Activated CD8-positive, alpha-beta memory T cell treated with anti-CD3 and anti-CD28 coated beads, Interleukin-2, amount 50 U/mL, for 48 hours (primary cell): ENCODE results near the gene SAMD4A.

Experiments
- DNase-seq: peaks from one replicate; pipeline ENCODE4 v3.0.0-alpha.2; 2020

The SAMD4A gene

DNA sequence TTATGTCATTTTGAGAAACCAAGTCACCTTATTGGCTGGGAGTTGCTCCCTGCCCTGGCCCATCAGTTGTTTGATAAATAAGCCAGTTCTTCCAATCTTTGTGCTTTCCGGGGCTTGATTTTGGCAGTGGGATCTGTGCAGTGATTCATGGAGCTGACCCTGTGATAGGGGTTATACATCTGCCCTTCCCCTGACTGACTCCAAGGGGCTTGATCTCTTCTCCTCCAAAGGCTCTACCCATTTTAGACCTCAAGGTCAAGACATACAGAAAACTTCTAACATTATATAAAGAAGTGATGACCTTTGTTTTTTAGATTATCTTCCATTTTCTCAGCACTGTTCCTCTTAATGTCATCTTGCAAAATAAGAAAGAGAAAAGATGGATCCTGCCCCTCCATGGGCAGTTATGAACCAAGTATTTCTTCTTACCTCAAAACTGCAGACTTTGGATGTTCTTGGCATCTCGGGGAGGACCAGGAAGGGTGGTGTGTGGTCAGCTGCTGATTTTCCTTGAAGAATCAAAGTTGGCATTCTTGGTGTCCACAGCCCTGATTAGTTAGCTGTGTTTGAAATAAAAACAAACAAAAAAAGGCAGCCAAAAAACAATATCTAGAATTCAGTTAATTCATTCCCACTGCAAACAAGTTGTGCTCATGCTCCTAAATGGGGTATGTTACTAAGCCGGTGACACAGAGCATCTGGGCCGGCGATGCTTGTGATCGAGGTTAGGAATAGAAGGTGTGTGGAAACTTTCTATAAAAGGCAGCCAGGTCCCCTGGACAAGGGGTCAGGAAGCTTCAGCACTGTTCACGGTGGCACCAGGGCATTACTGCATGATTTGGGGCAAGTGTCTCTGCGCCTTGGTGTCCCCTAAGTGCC is 120.2 kb downstream of the SAMD4A start:
- no peak for DNase-seq

DNA sequence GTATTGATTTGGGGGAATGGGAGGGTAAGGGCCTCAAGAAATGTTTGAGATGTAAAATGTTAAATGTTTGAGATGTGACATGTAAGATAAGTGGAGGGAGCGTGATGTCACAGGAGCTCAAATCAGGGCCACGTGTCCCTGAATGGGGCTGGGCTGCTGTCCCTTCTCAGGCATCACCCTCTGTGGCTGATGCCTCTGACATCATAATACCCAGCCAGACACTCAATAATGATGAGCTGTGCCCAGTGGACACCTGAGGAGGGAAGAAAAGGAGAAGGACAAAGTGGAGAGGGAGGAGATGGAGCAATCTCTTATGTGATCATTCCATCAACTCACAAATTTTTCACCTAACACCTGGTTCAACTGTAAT is 120.8 kb downstream of the SAMD4A start:
- DNase-seq: peak; percentile 37

DNA sequence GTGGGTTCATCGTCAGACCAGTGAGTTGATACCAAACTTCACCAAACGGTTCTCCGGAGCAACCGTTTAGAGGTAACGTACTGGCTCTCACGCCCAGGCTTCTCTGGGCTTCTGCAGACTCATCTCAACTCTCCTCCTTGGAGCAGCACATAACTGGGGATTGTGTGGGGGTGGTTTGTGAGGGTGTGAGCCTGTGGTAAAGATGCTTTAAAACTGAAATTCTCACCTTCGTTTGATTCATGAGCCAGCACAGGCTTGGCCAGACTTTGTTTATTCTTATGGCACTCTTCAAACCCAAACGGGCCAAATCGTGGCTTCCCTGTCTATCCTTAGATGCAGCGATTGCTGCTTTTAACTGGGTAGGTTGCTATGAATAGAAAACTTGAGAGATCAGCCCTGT is 121.3 kb downstream of the SAMD4A start:
- peak; percentile 51 for DNase-seq

DNA sequence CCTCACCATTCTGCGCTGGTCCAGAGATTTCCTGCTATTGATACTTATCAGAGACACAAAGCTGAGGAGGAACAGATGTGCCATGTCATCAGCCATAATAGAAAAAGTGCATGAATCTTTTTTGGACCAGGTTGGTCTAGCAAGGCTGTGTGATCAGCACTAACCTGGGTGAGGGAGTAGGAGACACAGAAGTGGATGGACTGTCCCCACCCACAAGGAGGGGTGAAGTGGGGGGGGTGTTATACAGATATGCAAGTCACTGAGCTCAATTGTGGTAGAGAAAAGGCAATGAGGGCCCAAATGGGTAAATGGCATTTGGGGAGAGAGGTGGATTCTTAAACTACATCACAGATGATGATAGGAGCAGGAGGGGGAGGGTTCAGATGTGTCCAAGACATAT is 123.0 kb downstream of the SAMD4A start:
- DNase-seq: peak; percentile 47

DNA sequence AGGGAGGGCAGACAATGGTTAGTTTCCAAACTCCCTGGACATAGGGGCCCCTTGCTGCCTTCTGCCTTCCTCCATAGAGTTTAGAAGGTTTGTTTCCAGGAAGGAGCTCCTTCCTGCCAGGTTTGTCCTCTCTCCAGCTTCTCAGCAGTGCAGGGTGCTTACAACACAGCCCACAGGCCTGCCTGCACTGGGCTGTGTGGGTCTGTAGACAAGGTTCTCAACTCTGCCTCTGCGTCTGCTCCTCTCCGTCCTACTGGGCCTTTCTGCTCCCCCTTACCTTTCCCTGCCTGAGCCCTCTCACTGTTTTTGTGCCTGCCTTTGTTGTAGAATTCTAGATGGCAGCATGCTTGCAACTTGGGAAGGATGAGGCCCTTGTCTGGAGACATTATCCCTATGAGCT is 124.0 kb downstream of the SAMD4A start:
- peak; percentile 35 for DNase-seq

DNA sequence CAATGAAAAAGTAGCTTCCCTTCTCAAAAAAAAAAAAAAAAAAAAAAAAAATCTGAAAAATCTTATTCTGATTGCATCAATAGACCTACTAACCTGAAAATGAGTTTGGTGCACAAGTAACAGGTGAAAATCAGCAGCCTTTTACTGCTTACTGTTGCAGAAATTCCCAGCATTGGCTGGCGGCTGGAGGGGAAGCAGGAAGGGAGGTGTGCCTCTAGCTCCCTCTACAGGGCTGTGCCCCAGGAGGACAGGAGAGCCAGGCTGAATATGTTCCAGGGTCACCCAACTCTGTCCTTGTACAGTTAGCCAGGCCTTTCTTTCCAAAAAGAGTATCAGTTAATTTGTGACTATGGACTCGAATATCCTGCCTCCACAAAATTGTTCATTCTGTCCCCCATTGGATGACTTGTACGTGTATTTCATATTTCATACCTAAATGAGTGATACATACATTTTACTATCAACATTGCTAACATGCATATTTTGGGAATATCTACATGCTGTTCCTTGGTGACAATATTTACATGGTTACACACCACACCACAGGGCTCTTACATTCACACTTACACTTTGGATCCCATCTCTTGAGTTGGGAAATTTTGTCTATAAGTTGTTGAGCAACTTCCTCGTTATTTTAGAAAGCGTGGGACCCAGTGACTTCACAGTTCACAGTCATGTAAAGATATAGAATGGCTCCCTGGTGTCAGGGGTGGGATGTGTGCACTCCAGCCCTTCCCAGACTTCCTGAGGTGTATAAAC is 124.8 kb downstream of the SAMD4A start:
- DNase-seq: peak; percentile 75

DNA sequence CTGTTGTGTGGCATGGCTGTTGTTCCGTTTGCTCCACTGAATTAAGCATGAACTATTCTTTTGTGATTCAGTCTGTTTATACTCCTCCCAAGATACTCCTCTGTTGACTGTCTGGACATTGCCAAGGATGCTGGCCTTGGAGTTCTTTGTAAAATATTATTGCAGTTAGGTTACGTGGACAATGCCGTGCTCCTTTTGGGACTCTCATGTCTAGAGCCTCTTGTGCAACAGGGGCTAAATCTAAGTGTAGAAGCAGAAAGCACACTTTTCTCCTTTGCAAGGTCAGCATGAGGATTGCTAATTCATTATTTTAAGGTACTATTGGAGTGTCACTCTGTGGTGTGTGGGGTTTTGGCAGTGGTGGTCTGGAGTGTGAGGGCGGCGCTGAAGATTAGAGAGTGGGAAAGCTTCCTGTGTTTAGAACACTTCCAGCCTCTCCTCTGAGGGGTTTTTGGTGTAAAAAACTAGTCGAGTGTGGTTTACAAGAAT is 125.4 kb downstream of the SAMD4A start:
- no peak for DNase-seq

DNA sequence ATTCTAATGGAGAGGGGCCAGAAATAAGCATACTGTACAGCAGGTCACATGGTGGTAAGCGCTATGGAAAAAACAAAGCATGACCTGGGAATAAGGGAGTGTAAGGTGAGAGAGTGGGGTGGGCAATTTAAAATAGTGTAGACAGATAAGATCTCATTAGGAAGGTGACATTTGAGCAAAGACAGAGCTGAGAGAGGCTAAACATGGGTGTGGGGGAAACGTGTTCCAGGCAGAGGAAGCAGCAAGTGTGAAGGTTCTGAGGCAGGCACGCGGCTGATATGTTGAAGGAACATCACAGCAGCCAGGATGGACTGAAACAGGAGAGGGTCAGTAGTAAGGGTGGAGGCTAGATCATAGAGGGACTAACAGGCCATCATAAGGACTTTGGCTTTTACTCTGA is 126.8 kb downstream of the SAMD4A start:
- no peak for DNase-seq

DNA sequence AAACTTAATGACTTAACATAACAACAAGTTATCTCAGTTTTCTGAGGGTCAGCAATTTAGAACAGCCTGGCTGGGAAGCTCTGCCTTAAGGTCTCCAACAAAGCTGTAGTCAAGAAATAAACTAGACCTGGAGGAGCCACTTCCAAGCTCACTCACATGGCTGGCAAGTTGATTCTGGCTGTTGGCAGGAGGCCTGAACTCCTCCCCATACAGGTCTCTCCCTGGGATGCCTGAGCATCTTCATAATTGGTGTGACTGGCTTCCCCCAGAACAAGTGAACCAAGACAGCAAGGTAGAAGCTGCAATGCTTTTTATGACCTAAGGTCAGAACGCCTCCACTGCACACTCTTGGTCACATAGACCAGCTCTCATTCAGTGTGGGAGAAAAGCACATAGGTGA is 128.3 kb downstream of the SAMD4A start:
- no peak for DNase-seq

DNA sequence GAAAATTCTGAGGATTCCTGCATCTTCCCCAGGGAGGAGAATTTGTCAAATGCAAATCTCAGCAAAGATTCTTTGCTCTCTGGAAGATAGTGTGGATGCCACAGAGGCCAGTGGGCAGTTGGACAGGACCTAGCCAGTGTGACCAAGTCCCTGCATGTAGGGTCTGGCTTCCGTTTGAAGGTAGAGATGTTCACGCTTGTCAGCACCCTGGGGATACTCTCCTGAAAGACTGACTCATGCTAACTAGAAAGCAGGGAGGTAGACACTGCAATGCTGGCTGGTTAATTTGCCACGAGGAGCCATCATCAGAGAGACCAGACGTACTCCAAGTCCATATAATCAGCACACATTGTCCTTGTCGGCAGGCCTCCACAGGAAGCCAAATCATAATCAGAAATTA is 130.1 kb downstream of the SAMD4A start:
- no peak for DNase-seq

DNA sequence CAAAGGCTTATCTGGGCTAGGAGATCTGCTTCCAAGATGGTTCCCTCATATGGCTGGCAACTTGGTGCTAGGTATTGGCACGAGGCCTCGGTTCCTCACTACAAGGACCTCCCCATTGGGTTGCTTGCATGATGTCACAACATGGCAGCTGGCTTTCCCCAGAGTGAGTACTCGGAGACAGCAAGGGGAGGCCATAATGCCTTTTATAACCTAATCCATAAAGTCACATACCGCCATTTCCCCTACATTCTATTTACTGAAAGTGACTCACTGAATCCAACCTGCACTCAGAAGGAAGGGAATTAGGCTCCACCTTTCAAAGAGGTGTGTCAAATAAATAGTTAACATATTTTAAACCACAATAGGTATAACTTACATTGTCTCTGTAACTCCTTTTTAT is 130.9 kb downstream of the SAMD4A start:
- DNase-seq: no peak

DNA sequence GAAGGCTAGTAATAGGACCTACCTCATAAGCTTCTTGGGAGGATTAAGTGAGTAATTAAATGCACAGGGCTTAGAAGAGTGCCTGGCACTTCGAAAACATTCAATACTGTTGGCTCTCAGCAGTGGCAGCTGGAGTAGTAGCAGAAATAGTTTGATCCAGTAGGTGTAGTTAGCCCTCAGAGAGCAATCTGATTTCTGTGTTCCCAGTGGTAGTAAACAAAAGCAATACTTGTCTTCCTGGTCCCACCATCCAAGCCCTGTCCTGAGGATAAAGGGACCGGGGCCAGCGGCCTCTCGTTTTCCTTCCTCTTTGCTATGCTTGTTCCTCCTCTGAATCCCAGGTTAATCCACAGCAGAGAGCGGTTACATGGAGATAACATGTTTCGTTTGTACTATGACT is 131.6 kb downstream of the SAMD4A start:
- DNase-seq: no peak

DNA sequence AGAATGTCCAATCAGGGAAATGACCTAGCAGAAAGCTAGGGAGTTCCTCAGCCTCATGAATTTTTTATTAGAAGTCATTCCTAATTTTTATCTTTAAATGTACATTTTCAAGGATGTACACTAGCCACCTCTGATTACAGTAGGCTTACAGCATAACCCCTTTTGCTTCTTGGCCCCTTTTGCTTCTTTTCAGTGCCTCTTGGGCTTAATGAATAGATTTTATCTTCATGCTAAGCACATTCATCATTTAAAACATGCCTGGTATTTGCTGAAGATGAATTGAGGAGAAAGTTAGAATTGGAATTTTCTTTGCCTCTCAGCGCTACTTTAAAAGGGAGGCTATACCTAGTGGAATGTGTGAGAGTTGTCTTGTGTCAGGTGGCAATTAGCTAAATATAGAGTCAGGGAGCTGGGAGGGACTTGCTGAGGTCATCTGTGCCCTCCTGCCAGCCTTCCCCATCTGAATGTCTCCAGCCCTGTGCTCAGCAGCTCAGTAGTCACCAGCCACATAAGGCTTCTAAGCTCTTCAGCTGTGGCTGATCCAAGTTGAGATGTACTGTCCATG is 132.1 kb downstream of the SAMD4A start:
- no peak for DNase-seq

DNA sequence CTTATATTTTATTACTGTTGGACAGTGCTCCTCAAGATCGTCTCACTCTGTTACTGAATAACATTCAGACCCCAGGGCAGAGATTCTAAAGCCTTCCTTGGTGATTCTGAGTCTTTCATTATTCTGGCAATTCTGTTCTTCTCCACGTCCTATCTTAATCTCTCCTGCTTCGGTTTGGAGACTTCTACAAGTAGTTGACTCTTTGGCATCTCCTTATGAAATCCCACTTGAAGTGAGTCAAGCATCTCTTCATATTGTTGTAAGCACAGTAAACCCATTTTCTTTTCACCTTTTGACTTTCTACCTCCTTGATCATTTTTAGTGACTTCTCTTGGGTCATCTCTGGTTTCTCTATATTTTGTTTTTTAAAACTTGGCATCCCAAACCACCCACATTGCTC is 132.8 kb downstream of the SAMD4A start:
- no peak for DNase-seq

DNA sequence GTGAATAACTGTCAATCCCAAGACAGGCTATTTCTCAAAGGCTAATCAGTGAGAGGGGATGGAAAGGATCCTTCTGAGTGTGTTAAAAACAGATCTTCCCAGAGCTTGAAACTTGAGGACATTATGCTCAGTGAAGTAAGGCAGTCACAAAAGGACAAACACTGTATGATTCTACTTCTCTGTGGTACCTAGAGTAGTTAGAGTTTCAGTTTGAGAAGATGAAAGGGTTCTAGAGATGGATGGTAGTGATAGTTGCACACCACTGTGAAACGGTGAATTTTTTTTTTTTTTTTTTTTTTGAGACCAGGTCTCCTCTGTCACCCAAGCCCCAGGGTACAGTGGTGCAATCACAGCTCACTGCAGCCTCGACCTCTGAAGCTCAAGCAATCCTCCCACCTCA is 133.8 kb downstream of the SAMD4A start:
- DNase-seq: no peak

DNA sequence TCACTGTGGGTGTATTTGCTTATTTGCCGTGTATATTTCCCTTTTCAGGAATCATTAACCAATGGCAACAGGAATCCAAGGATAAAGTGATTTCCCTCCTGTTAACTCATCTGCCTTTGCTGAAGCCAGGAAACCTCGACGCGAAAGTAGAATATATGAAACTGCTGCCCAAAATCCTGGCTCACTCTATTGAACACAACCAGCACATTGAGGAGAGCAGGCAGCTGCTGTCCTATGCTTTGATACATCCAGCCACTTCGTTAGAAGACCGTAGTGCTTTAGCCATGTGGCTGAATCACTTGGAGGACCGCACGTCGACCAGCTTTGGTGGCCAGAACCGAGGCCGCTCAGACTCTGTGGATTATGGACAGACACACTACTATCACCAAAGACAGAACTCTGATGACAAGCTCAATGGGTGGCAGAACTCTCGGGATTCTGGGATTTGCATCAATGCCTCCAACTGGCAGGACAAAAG is 135.1 kb downstream of the SAMD4A start:
- DNase-seq: no peak

DNA sequence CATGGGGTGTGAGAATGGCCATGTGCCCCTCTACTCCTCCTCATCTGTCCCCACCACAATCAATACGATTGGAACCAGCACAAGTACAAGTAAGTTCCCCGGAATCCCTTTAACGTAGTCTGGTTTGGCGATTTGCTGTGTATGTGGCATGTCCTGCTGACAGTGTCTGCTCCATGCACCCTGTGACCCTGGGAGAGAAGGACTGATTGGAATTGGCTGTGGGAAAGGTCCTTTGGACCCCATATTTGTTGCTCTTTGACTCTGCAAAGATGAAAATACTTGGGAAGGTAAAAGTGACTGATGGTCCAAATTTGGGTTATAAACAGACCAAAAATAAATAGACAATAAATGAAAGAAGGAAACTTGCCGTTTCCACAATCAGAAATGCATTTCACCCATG is 135.6 kb downstream of the SAMD4A start:
- no peak for DNase-seq

DNA sequence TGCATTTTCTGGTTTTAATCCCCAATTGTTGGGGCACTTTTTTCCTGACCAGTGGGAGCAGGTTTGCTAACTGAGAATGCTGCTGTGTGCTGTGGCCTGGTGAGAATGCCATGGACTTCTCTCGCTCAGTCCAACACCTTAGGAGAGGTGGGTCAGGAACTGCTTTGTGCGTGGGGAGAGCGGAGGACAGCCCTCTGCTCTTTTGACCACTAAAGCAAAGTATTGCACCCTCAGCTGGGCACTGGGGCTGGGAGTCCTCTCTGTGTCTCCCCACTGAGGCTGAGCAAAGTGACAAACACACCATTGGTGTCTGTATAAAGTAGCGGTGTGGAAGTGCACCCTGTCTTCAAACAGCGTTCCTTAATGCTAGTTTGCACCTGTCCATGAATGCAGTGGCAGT is 136.2 kb downstream of the SAMD4A start:
- no peak for DNase-seq

DNA sequence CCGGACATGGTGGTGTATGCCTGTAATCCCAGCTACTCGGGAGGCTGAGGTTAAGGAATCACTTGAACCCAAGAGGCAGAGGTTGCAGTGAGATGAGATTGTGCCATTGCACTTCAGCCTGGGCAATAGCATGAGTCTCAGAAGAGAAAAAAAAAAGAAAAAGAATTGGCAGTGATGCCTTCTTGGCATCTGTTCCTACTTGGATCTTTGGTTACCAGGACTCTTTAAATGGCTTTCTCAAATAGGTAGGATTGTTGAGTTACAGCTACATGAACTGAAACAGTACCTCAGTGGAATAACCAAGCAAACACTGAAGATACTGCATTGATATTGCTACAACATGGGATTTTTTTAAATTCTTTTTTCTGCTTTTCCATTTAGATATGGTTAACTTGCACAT is 136.8 kb downstream of the SAMD4A start:
- no peak for DNase-seq

DNA sequence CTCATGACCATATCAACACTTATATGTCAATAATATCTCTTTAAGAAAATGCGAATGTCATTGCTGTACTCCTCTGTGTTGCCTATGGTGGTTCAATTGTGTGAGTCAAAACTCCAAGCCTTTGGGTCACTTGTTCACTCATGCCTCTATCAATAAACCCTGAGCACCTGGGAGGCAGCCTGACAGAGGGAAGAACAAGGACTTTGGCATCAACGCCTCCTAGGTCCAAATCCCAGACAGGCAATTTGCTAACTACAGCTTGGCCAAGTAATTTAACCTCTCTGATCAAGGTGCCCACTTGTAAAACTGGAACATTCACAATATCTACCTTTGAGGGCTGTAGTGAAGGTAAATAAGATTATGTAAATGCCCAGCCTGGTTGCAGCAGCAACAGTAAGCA is 137.8 kb downstream of the SAMD4A start:
- DNase-seq: no peak

DNA sequence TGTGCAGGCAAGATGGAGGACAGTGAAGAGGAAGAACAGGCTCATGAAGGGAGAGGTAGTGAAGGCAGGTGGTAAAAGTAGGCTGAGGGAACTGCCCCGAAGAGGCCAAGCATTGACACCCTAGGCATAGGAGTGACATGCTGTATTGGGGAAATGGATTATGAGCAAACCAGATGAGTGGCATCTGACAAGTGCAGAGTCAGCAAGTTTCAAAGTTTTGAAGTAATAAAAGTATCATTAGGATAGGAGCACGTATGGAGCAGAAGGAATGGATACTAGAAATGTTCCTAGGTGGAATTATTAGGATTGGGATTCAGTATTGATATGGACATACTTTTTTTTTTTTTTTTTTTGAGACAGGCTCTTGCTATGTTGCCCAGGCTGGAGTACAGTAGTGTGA is 139.8 kb downstream of the SAMD4A start:
- no peak for DNase-seq

DNA sequence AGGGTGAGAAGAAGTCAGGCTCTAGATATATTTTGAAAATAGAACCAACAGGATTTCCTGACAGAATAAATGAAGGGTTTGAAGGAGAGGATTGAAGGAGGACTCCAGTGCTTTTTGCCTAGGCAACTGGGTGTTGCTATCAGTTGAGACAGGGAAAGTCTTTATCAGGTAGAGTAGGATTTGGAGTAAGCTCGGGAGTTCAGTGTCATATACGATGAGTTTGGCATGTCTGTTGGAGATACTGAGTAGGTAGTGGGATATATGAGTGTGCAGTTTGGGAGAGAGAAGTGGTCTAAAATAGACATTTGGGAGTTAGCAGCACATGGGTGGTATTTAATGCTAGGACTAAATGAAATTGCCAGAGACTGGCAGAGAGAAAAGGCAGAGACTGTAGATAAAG is 141.2 kb downstream of the SAMD4A start:
- DNase-seq: no peak

DNA sequence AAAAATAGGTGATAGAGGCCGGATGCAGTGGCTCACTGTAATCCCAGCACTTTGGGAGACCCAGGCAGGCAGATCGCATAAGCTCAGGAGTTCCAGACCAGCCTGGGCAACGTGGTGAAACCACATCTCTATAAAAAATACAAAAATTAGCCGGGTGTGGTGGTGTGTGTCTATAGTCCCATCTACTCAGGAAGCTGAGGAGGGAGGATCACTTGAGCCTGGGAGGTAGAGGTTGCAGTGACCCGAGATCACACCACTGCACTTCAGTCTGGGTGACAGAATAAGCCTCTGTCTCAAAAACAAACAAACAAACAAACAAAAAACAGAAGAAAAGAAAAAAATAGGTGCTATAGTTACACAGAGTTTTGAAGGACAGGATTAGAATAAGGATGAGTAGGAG is 142.1 kb downstream of the SAMD4A start:
- DNase-seq: no peak

DNA sequence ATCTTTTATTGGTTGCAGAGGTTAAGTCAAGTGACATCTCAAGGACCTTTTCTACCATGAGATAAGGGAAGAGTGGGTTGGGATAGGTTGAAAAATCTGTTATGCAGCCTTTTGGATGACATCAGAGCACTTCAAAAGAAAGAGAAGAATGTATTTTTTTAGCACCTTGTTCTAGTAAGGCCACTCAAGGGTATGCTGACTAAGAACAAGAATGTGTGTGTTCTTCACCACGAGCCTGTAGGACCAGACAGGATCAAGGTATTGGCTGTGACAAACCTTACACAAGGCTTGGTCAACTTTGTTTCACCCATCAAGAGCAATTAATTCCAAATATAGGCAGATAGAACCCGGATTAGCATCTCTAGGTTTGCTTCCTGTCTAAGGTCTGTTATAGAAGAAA is 142.5 kb downstream of the SAMD4A start:
- DNase-seq: no peak
